Measurements from ENCODE around the gene PLEKHM2.

GRCh38 chr1:15742339-15742801 is 58.2 kb downstream of the PLEKHM2 start, which contains the start of gene TMEM82:
- TF ChIP-seq CTCF (IDR thresholded peaks at IDR 0.05): no peak
- TF ChIP-seq EZH2 (IDR thresholded peaks at IDR 0.05): no peak
